Measurements from ENCODE around the gene KLHL3.

The KLHL3 gene

DNA sequence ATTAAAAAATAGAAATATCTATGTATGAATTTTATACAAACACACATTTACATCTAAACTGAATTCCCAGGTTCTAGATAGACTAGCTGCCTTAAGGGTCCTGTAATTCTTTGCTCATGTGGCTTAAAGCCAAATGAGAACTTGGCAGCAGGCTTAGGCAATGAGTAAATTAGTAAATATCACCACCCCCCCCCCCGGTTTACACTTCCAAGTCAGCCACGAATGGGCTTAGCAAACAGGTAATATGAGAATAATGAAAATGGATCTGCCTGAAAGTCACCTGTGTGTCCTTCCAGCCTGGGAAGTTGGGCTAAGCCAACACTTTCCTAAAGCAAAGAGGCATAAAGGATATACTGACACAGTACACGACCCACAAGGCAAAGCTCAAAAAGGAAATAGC lies 108.6 kb downstream of the KLHL3 start:
- Histone ChIP-seq H3K27me3 (ENCODE audit: insufficient read depth, low read length) (no peaks in the 10 kb centered on the region; the same call in 1 of the 2 replicates), H3F3A (ENCODE audit: insufficient read depth, low read length) (no peaks in the 10 kb centered on the region), H3K36me3 (ENCODE audit: insufficient read depth, low read length) (no peaks in the 10 kb centered on the region), H3K4me2 (ENCODE audit: low read length) (no peak overlapping the region), H3K4me3 (ENCODE audit: low read depth, low read length, poor library complexity, severe bottlenecking) (no peak overlapping the region), H3K27ac (ENCODE audit: low read depth, low read length, poor library complexity, severe bottlenecking) (no peak overlapping the region), H3K9me2 (ENCODE audit: low read depth, low read length) (no peaks in the 10 kb centered on the region), H3K9ac (ENCODE audit: low read length) (no peak overlapping the region), H3K79me2 (ENCODE audit: insufficient read depth, low read length) (no peaks in the 10 kb centered on the region), H2AFZ (ENCODE audit: low read length) (no peak overlapping the region), H3K4me1 (ENCODE audit: insufficient read depth, low read length, severe bottlenecking) (no peaks in the 10 kb centered on the region), H3K9me3 (ENCODE audit: low read length) (no peaks in the 10 kb centered on the region), H4K20me1 (ENCODE audit: insufficient read depth, low read length) (no peaks in the 10 kb centered on the region)
- no peak for TF ChIP-seq CTCF (IDR thresholded peaks at IDR 0.05; ENCODE audit: low read length)
- TF ChIP-seq EZH2 (IDR thresholded peaks at IDR 0.05; ENCODE audit: borderline replicate concordance, low read length), result no peak

DNA sequence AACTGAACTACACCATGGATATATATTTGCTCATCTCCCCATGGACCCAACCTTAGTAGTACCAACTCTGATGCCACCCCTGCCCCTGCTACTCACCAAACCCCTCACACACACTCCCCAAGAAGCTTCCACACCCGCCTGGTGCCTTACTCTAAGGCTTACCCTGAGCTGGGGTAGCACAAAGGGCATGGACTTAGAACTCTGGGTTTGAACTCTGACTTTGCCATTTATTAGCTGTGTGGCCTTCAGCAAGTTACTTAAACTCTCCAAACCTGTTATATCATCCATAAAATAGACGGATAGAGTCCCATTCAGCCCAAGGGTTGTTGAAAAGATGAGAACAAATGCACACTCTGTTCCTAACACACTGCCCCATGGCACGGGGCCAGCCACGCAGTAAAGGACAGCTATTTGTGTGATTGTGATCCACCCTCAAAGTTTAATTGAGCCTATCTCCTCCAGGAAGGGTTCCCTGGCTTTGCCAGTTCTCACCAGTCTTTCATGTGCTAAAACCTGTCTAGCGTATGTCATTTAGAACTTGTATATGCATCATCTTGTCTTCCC lies 111.0 kb downstream of the KLHL3 start:
- Histone ChIP-seq H3K9me3 (ENCODE audit: low read length) (no peaks in the 10 kb centered on the region), H4K20me1 (ENCODE audit: insufficient read depth, low read length) (no peaks in the 10 kb centered on the region), H3F3A (ENCODE audit: insufficient read depth, low read length) (no peaks in the 10 kb centered on the region), H3K4me2 (ENCODE audit: low read length) (no peak overlapping the region), H3K27me3 (ENCODE audit: insufficient read depth, low read length) (no peaks in the 10 kb centered on the region), H3K9ac (ENCODE audit: low read length) (no peak overlapping the region), H3K4me1 (ENCODE audit: insufficient read depth, low read length, severe bottlenecking) (no peaks in the 10 kb centered on the region), H3K27ac (ENCODE audit: low read depth, low read length, poor library complexity, severe bottlenecking) (no peak overlapping the region), H3K79me2 (ENCODE audit: insufficient read depth, low read length) (no peaks in the 10 kb centered on the region), H3K36me3 (ENCODE audit: insufficient read depth, low read length) (no peaks in the 10 kb centered on the region), H3K4me3 (ENCODE audit: low read depth, low read length, poor library complexity, severe bottlenecking) (no peak overlapping the region), H3K9me2 (ENCODE audit: low read depth, low read length) (no peaks in the 10 kb centered on the region), H2AFZ (ENCODE audit: low read length) (no peak overlapping the region)
- TF ChIP-seq EZH2 (IDR thresholded peaks at IDR 0.05; ENCODE audit: borderline replicate concordance, low read length), result no peak

- Histone ChIP-seq H3F3A (ENCODE audit: insufficient read depth, low read length) (no peaks in the 10 kb centered on the region), H3K4me1 (ENCODE audit: insufficient read depth, low read length, severe bottlenecking) (no peaks in the 10 kb centered on the region), H3K79me2 (ENCODE audit: insufficient read depth, low read length) (no peaks in the 10 kb centered on the region), H3K36me3 (ENCODE audit: insufficient read depth, low read length) (no peaks in the 10 kb centered on the region), H4K20me1 (ENCODE audit: insufficient read depth, low read length) (no peaks in the 10 kb centered on the region), H3K9me2 (ENCODE audit: low read depth, low read length) (no peaks in the 10 kb centered on the region), H3K27me3 (ENCODE audit: insufficient read depth, low read length) (no peaks in the 10 kb centered on the region), H3K27ac (ENCODE audit: low read depth, low read length, poor library complexity, severe bottlenecking) (no peak overlapping the region), H3K4me3 (ENCODE audit: low read depth, low read length, poor library complexity, severe bottlenecking) (no peak overlapping the region), H3K9ac (ENCODE audit: low read length) (no peak overlapping the region), H2AFZ (ENCODE audit: low read length) (no peak overlapping the region), H3K9me3 (ENCODE audit: low read length) (no peaks in the 10 kb centered on the region), H3K4me2 (ENCODE audit: low read length) (no peak overlapping the region)
- TF ChIP-seq EZH2 (IDR thresholded peaks at IDR 0.05; ENCODE audit: borderline replicate concordance, low read length) (no peak), CTCF (IDR thresholded peaks at IDR 0.05; ENCODE audit: low read length) (no peak)
These were observed 113.0 kb downstream of the KLHL3 start for GRCh38 chr5:137622850-137623249.

Data from OCI-LY1 (cell line).